Natural killer cell (primary cell): ENCODE data around the gene UBE2L6. TPM values are rescaled to one million over a fixed set of nuclear protein-coding genes. Genes with fewer than 3 reads are reported as not detected.

Experiments
- ATAC-seq, 3 donors: fragments of 150-1000 bp in 2 of 3; fragments of 200-7000 bp in 1 of 3; cut with Tn5 transposase; 1 replicate in 1 of 3; 2 replicates in 2 of 3; pipeline ENCODE4 v1.10.0; 2021; ENCODE audit warnings: mild to moderate bottlenecking in 2 of 3, moderate library complexity in 2 of 3
- DNase-seq, 2 donors: peaks; one replicate each; pipeline versions ENCODE4 v3.0.0 to v3.0.0-alpha.2; 2013 to 2021; ENCODE audit warnings: mixed read lengths in 1 of 2
- H3K27ac ChIP-seq: one replicate; pipeline ENCODE4 v1.5.1; 2013; ENCODE audit warnings: mild to moderate bottlenecking, low read length
- H3K27me3 ChIP-seq: one replicate; pipeline ENCODE4 v1.6.1; 2013; ENCODE audit warnings: low read length; ENCODE audit not compliant: control insufficient read depth, insufficient read depth
- H3K36me3 ChIP-seq: one replicate; pipeline ENCODE4 v1.6.1; 2013; ENCODE audit warnings: low read length; ENCODE audit not compliant: control insufficient read depth, insufficient read depth
- H3K4me1 ChIP-seq: one replicate; pipeline ENCODE4 v1.6.1; 2013; ENCODE audit warnings: low read length; ENCODE audit not compliant: control insufficient read depth, insufficient read depth
- H3K4me3 ChIP-seq: one replicate; pipeline ENCODE4 v1.5.1; 2013; ENCODE audit warnings: low read length
- H3K9me3 ChIP-seq: one replicate; pipeline ENCODE4 v1.6.1; 2013; ENCODE audit warnings: low read length; ENCODE audit not compliant: control insufficient read depth, insufficient read depth
- H3K27ac Mint-ChIP-seq, 2 donors: one replicate each; pipeline ENCODE4 v1.8.0; 2022; ENCODE audit warnings: mild to moderate bottlenecking in 2 of 2, mixed read lengths in 2 of 2, moderate library complexity in 1 of 2
- H3K27me3 Mint-ChIP-seq, 2 donors: one replicate each; pipeline ENCODE4 v1.8.0; 2022; ENCODE audit warnings: low read depth in 2 of 2, mixed read lengths in 2 of 2
- H3K36me3 Mint-ChIP-seq: one replicate; pipeline ENCODE4 v1.8.0; 2022; ENCODE audit warnings: mixed read lengths
- H3K4me1 Mint-ChIP-seq, 2 donors: one replicate each; pipeline ENCODE4 v1.8.0; 2022; ENCODE audit warnings: mixed read lengths in 2 of 2
- H3K4me3 Mint-ChIP-seq: one replicate; pipeline ENCODE4 v1.8.0; 2022; ENCODE audit warnings: mild to moderate bottlenecking, moderate library complexity, mixed read lengths
- H3K9me3 Mint-ChIP-seq, 2 donors: one replicate each; pipeline ENCODE4 v1.8.0; 2022; ENCODE audit warnings: mixed read lengths in 2 of 2
- CTCF ChIP-seq: fragments of 200-600 bp; IDR thresholded peaks from one replicate; pipeline ENCODE4 v1.8.0; 2022; ENCODE audit warnings: antibody characterized with exemption
- WGBS: methylation state at CpG from one replicate; pipeline ENCODE4 v1.1.7; 2013; ENCODE audit warnings: missing lambda C conversion rate; ENCODE audit not compliant: insufficient coverage; 5-methylcytosine and 5-hydroxymethylcytosine counted together
- intact Hi-C: fragments of 100-400 bp; cut with micrococcal nuclease; formaldehyde crosslinking; loops from one replicate; pipeline ENCODE4 v1.14.2; 2022
- total RNA-seq, 4 donors: library from RNA; stranded (reverse); fragments of 120-200 nt in 1 of 4; gene quantifications; one replicate each; pipeline versions ENCODE4 v1.2.3 to v1.2.4, GENCODE V29; 2013 to 2022

Gene UBE2L6
- total RNA-seq, 3 donors from 2014 or later (not counting 1 experiment from before 2014, with no cell fraction given), result 89.1 to 108 (median 103) TPM

- no peaks in the 10 kb centered on the region for H3K9me3 ChIP-seq
- 94% methylated on average over 9 of the region's 12 CpGs for WGBS
- no peak for TF ChIP-seq CTCF
- no peak for DNase-seq
- no peaks in the 10 kb centered on the region for H3K36me3 ChIP-seq
- H3K4me1 ChIP-seq, result peaks cover 20% of the 10 kb centered on the region
- peaks cover 17 to 46% of the 10 kb centered on the region in 2 donors for H3K4me1 Mint-ChIP-seq
- no peaks in the 10 kb centered on the region for H3K9me3 Mint-ChIP-seq
- no peaks in the 10 kb centered on the region for H3K27me3 Mint-ChIP-seq
- no peak overlapping the region for H3K4me3 Mint-ChIP-seq
- no peak overlapping the region for H3K4me3 ChIP-seq
- H3K27ac ChIP-seq, result no peak overlapping the region
- no peak for ATAC-seq
- intact Hi-C loops, result no loop called here
- no peaks in the 10 kb centered on the region for H3K27me3 ChIP-seq
- H3K27ac Mint-ChIP-seq, result peak overlapping the region in 1 of 2 donors; percentile 79
- H3K36me3 Mint-ChIP-seq, result no peaks in the 10 kb centered on the region
These were observed 54.6 kb downstream of the UBE2L6 start for GRCh38 chr11:57512646-57513451.

GRCh38 chr11:57511741-57512430, 55.6 kb downstream of the UBE2L6 start:
- peak in 1 of 2 donors; percentile 23 for DNase-seq
- H3K4me3 ChIP-seq, result no peak overlapping the region
- intact Hi-C loops, result no loop called here
- no peaks in the 10 kb centered on the region for H3K36me3 Mint-ChIP-seq
- H3K27me3 Mint-ChIP-seq, result no peaks in the 10 kb centered on the region
- WGBS, result 84% methylated on average over 6 of the region's 6 CpGs
- H3K4me3 Mint-ChIP-seq, result peak overlapping the region; percentile 42
- peak overlapping the region; percentile 78 to 79 for H3K27ac Mint-ChIP-seq
- no peaks in the 10 kb centered on the region for H3K9me3 ChIP-seq
- peaks cover 20% of the 10 kb centered on the region for H3K4me1 ChIP-seq
- no peak for TF ChIP-seq CTCF
- H3K36me3 ChIP-seq, result no peaks in the 10 kb centered on the region
- H3K27me3 ChIP-seq, result no peaks in the 10 kb centered on the region
- no peak for ATAC-seq
- H3K4me1 Mint-ChIP-seq, result peaks cover 17 to 46% of the 10 kb centered on the region in 2 donors
- H3K9me3 Mint-ChIP-seq, result no peaks in the 10 kb centered on the region
- no peak overlapping the region for H3K27ac ChIP-seq

DNA sequence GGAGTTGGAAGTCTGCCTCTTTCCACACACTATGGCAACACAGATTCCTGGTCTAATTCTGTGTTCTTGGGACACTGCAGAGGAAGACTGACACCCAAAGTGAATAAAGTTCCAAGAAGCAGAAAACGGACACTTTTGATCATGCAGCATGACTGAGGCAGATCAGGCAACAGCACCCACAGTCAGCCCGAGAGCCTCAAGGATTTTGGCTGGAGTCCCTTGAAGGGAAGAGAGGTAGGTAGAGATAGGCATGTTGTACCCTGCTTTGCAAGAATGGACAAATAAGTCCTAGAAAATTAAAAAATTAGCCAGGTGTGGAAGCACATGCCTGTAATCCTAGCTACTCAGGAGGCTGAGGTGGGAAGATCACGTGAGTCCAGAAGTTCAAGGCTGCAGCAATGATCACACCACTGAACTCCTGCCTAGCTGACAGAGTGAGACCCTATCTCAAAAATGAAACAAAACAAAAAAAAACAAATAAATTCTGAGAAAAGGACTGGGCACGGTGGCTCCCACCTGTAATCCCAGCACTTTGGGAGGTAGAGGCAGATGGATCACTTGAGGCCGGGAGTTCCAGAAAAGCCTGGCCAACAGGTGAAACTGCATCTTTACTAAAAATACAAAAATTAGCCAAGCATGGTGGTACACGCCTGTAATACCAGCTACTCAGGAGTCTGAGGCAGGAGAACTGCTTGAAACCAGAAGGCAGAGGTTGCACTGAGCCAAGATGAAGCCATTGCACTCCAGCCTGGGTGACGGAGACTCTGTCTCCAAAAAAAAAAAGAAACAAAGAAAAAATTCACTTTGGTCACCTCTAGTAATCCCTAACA, 58.9 kb downstream of the UBE2L6 start:
- H3K27me3 Mint-ChIP-seq, result no peaks in the 10 kb centered on the region
- WGBS, result 91% methylated on average over 7 of the region's 7 CpGs
- H3K27ac Mint-ChIP-seq, result no peak overlapping the region
- TF ChIP-seq CTCF, result no peak
- H3K9me3 ChIP-seq, result no peaks in the 10 kb centered on the region
- ATAC-seq (no peak), DNase-seq (no peak)
- H3K9me3 Mint-ChIP-seq, result no peaks in the 10 kb centered on the region
- H3K4me1 Mint-ChIP-seq, result peaks cover 9 to 27% of the 10 kb centered on the region in 2 donors
- no peak overlapping the region for H3K27ac ChIP-seq
- no peaks in the 10 kb centered on the region for H3K36me3 ChIP-seq
- intact Hi-C loops, result no loop called here
- no peak overlapping the region for H3K4me3 ChIP-seq
- H3K4me3 Mint-ChIP-seq, result no peak overlapping the region
- H3K27me3 ChIP-seq, result no peaks in the 10 kb centered on the region
- H3K36me3 Mint-ChIP-seq, result no peaks in the 10 kb centered on the region
- H3K4me1 ChIP-seq, result peaks cover 4% of the 10 kb centered on the region
